Stimulated activated naive B cell treated with anti-CD40 and anti-IgM and Interleukin-4, amounts not matched to agents 10 μg/mL and 1 μg/mL and 100 μg/mL, for 72 hours (primary cell): ENCODE data around the gene CDH24.
A peak's percentile ranks its signal among the peaks of the same experiment; 100 is the strongest.

ENCODE experiments used
- ATAC-seq, 2 donors: fragments of 150-1000 bp; cut with Tn5 transposase; replicated peaks; 2 replicates each; pipeline ENCODE4 v1.10.0; 2021; ENCODE audit warnings: moderate library complexity in 1 of 2
- DNase-seq: peaks from one replicate; pipeline ENCODE4 v3.0.0; 2021
- H3K27ac Mint-ChIP-seq: one replicate; pipeline ENCODE4 v1.8.0; 2022; ENCODE audit warnings: mild to moderate bottlenecking, mixed read lengths
- H3K27me3 Mint-ChIP-seq, 2 donors: one replicate each; pipeline ENCODE4 v1.8.0; 2022; ENCODE audit warnings: mixed read lengths in 2 of 2
- H3K36me3 Mint-ChIP-seq, 2 donors: one replicate each; pipeline ENCODE4 v1.8.0; 2022; ENCODE audit warnings: mixed read lengths in 2 of 2, mild to moderate bottlenecking in 1 of 2
- H3K4me1 Mint-ChIP-seq, 2 donors: one replicate each; pipeline ENCODE4 v1.8.0; 2022; ENCODE audit warnings: mixed read lengths in 2 of 2, mild to moderate bottlenecking in 1 of 2
- H3K4me3 Mint-ChIP-seq, 2 donors: one replicate each; pipeline ENCODE4 v1.8.0; 2022; ENCODE audit warnings: mild to moderate bottlenecking in 2 of 2, mixed read lengths in 2 of 2, moderate library complexity in 1 of 2
- H3K9me3 Mint-ChIP-seq, 2 donors: one replicate each; pipeline ENCODE4 v1.8.0; 2022; ENCODE audit warnings: mixed read lengths in 2 of 2, mild to moderate bottlenecking in 1 of 2

Gene CDH24

DNA sequence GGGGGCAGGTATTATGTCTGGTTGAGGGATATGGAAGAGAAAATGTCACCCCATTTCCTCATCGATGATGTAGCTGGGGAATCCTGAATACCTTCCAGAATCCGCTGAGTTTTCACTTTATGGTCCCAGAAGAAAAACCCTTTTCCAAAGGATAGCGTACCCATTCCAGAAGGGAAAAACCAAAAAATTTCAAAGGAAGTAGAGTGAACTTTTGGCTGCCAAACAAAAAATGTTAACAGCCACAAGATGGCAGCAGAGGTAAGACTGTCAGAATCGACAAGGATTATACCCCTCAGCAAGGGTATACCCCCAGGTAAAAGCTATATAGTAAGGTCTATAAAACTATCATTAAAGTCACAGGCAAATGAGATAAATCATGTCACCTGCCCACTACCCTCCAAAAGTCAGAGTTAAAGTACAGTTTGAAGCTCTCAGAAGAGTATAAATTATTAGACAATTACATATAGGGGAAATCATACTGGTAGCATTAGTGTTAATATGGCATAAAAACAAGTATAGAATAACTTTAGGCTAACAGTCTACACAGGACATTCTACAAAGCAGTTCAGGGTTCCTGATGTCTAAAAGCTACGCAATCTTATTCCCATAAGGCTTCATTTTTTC, 19.6 kb upstream of the CDH24 start:
- Mint-ChIP-seq H3K9me3 (no peaks in the 10 kb centered on the region), H3K36me3 (peaks cover 28 to 52% of the 10 kb centered on the region in 2 donors), H3K4me1 (peaks cover 19 to 21% of the 10 kb centered on the region in 2 donors), H3K4me3 (no peak overlapping the region), H3K27me3 (no peaks in the 10 kb centered on the region), H3K27ac (no peak overlapping the region)
- ATAC-seq = peak; percentile 54 to 60
- no peak for DNase-seq

- no peak overlapping the region for H3K4me3 Mint-ChIP-seq
- H3K27me3 Mint-ChIP-seq = no peaks in the 10 kb centered on the region
- peaks cover 23 to 50% of the 10 kb centered on the region in 2 donors for H3K36me3 Mint-ChIP-seq
- ATAC-seq = no peak
- H3K4me1 Mint-ChIP-seq = peaks cover 26 to 32% of the 10 kb centered on the region in 2 donors
- no peak overlapping the region for H3K27ac Mint-ChIP-seq
- no peak for DNase-seq
- H3K9me3 Mint-ChIP-seq = no peaks in the 10 kb centered on the region
These were observed 17.6 kb upstream of the CDH24 start for GRCh38 chr14:23074906-23075305.

DNA sequence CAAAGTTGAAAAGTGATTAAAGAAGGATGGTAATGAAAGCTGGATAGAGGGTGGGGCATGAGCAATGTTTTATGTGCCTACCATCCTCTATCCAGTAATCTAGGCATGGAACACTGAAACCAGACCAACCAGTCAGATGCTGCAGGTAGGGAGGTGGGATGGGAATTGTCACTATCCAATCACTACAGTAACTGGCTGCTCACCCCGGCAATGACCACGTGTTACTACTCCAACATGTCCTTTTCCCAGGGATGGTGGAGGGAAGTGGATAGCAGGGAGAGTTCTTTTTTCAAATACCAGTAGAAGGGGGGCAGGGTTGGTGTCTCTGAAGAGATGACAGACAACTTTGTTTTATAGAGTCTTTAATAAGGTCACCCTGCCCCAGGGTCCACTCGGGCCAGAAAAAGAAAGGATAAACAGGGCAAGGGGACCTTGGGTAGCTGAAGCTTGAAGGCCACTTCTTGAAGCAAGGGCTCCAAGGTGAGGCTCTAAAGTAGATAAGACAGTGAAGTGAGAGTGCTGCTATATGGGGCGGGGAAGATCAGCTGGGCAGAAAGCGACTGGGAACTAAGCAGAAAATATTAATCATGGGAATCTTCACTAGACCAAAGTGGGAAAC, 14.7 kb upstream of the CDH24 start:
- no peaks in the 10 kb centered on the region for H3K9me3 Mint-ChIP-seq
- no peak for ATAC-seq
- H3K4me1 Mint-ChIP-seq = peaks cover 31 to 35% of the 10 kb centered on the region in 2 donors
- peaks cover 18 to 43% of the 10 kb centered on the region in 2 donors for H3K36me3 Mint-ChIP-seq
- peak overlapping the region; percentile 88 to 95 for H3K4me3 Mint-ChIP-seq
- H3K27ac Mint-ChIP-seq = peak overlapping the region; percentile 84
- H3K27me3 Mint-ChIP-seq = no peaks in the 10 kb centered on the region
- DNase-seq = no peak

DNA sequence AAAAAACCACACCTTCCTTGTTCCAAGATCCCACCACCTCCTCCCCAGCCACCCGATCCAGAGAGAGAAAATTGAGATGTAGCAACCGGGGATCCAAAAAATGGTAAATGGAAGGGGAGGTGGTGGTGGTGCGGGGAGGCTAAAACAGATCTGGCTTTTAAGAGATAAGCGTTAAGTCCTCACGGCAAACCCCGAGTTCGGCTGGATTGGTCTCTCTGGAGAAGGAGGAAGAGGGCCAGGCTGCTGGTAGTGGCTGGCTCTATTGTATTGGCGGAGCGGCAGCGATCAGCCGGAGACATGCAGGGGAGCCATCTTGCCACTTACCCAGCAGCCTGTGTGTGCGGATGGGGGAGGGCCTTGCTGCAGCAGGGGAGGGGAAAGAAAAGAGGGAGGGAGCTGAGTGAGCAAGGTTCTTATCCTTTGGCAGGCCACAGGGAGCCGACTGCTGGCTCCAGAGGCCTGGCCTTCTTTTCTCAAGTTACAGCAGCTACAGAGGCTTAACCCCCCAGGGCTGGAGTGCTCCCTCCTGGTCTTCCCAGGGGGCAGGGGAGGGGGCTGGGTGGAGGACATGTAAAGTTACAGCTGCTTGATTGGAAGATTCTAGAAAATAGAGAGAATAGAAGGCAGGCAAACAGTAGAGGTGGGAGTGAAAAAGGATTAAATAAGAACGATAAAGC, 14.1 kb upstream of the CDH24 start:
- Mint-ChIP-seq H3K4me3 (peak overlapping the region; percentile 88 to 95), H3K36me3 (peaks cover 23 to 49% of the 10 kb centered on the region in 2 donors), H3K27me3 (no peaks in the 10 kb centered on the region), H3K9me3 (no peaks in the 10 kb centered on the region), H3K4me1 (peaks cover 31 to 35% of the 10 kb centered on the region in 2 donors), H3K27ac (peak overlapping the region; percentile 84)
- ATAC-seq (peak; percentile 93 to 95), DNase-seq (peak; percentile 65)

DNA sequence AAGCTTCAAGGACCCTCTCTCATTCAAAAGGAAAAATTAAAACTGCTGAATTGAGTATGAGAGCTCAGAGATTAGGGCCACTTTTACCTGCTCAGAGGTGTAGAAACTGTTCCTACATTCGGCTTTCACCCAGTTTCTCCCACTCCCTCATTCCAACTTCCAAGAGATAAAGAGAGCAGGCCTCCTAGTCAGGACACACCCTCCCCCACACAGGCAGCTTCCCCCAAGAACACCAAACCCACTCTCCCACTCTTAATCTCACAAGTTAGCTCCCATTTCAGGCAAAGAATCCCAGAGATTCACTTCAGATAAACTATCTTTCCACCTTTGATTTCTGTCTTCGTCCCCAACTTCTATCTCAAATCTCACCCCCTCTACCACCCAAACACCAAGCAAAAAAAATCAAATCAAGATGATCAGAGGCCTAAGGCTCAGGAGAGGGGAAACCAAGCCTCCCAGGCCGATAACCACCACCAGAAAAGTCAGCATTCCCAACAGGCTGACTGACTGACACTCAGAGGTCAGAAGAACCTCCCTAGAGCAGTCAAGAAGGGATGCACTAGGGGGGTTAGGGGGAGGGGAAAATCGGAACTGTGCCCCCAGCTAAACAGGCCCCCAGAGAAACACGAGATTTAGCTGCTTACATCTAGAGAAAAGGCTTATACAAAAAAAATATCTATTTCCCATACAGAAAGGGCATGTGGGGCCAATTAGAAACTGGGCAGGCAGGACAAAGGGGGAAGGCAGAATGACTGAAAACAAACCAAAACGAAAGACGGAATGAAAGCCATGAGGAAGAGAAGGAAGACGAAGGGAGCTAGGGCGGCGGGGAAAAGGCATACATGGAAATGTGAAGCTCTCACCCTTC, 13.2 kb upstream of the CDH24 start:
- no peaks in the 10 kb centered on the region for H3K27me3 Mint-ChIP-seq
- no peak for DNase-seq
- peak overlapping the region; percentile 88 to 95 for H3K4me3 Mint-ChIP-seq
- peak overlapping the region; percentile 84 for H3K27ac Mint-ChIP-seq
- no peaks in the 10 kb centered on the region for H3K9me3 Mint-ChIP-seq
- no peak for ATAC-seq
- H3K4me1 Mint-ChIP-seq = peaks cover 34 to 35% of the 10 kb centered on the region in 2 donors
- H3K36me3 Mint-ChIP-seq = peaks cover 28 to 54% of the 10 kb centered on the region in 2 donors

DNA sequence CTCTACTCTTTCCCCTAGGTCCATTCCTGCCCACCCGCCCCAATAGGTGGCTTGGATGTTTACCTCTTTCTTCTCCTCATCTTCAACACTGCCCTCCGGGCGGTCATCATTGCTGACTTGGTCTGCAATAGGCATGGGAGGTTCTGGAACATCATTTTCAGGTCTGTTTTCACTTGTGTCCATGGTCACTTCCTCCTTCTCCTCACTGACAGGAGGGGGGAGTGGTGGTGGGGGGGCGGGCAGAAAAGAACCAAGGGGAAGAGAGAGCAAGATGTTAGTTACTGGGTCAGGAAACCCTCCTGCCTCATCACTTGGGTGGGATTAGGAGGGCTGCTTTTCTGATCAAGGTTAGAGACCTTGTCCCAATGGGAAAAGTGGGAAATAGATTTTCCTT, 12.1 kb upstream of the CDH24 start:
- Mint-ChIP-seq H3K9me3 (no peaks in the 10 kb centered on the region), H3K4me1 (peaks cover 32 to 35% of the 10 kb centered on the region in 2 donors), H3K27me3 (no peaks in the 10 kb centered on the region), H3K4me3 (peak overlapping the region in 1 of 2 donors; percentile 12), H3K27ac (no peak overlapping the region), H3K36me3 (peaks cover 30 to 50% of the 10 kb centered on the region in 2 donors)
- ATAC-seq (peak in 1 of 2 donors; percentile 1), DNase-seq (no peak)

DNA sequence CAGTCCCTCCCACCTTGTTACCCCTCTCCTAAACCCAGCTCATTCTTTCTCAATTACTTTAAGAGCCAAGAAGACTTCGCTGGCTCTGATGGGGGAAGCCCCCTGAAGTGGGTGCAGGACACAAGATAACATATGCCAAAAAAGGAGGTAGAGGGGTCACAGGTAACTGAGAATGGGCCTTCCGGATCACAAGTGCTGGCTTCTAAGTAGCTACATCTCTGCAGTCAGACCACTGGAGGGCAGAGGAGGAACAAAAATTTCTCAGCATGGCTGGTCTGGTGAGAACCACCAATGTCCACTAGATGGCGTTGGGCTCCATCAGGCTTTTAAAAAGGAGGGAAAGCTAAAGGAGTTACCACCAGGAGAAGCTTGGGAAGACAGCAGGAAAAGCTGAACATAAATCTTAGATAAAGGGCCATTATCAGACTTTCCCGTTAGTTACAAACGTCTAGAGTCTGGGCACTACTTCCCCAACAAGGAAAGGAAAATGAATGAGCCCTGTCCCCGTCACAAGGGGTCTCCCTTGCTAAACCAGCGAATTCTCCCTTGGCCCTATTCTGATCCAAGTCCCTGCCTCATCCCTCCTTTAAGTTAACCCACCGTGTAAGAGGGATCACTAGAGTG, 11.6 kb upstream of the CDH24 start:
- Mint-ChIP-seq H3K4me1 (peaks cover 32 to 35% of the 10 kb centered on the region in 2 donors), H3K9me3 (no peaks in the 10 kb centered on the region), H3K4me3 (peak overlapping the region; percentile 41 to 66), H3K36me3 (peaks cover 35 to 52% of the 10 kb centered on the region in 2 donors), H3K27me3 (no peaks in the 10 kb centered on the region), H3K27ac (peak overlapping the region; percentile 62)
- ATAC-seq (peak; percentile 86 to 87), DNase-seq (peak; percentile 67)

DNA sequence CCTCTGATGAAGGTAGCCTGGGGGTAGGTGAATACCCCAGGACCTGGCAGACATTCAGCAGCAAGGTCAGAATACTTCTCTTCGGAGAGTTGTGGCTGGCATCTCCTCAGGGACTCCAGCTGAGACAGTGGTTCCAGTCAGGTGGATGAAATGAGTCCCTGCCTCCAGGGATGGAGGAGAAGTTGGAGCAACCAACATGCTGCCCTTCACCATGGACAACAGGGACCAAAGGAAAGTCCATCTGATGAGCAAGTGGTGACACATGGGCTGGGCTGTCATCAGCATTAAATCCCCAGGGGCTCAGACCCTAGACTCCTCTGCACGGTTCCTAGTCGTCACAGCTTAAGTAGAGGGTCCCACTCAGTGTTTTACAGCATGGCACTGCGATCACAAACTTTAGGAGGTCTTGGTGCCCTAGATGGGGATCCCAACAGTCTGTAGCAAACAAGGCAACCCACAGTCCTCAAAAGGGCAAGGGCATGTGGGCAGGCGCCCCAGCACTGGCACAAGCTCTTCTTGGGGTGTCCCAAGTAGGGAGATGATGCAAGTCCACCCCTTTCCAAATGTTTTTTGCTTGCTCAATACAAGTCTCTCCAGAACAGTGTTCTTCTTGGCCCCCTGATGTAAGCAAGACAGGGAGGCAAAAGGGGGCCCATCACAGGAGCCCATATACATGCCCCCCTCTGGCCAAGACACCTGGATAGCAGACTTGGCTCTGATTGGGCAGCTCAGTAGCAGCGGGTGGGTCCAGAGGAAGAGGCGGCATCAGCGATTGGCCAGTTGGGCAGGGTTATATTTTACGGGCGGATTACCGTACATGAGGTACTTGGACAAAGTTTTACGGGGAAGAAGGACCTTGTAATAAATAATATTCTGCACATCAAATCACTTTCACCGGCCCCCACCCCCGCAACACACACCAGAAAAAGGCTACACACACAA, 10.8 kb upstream of the CDH24 start:
- peak overlapping the region; percentile 62 for H3K27ac Mint-ChIP-seq

DNA sequence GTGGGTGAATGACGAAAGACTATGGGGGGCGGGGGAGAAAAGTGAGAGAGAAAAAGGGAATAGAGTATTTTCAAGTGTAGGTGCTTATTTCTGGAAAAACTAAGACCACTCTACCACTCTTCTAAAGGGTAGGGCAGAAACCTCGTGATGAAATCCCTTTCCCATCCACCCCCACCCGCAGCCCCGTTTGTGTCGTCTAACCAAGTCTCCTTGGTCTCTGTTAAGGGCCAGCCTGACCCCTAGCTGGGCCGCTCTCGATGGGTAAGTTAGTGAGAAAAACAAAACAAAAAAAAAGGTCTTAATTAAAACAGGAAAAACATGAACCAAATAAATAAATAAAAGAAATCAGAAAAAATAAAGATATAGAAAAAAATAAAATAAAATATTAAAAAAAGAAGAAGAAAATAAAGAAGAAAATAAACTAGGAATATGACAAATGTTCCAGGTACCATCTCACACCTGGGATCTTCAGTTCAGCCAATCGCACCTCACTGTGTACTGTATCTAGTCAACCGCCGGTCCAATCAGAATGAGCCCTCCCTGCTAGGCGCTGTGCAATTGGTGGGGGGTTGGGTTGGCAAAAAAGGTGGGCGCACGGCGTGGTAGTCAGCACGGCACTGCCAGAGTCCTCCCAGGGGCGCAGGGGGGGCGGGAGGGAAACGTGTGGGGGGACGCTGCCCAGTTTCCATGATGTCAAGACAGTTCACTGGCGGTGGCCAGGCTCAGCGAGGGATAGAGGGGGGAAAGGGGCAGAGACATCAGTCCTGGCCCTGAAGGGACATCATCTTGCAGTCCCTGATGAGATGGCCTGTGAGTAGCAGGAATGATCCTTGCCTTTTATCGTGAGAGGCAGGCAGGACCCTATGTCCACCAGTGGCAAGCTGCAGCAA, 9.8 kb upstream of the CDH24 start:
- H3K9me3 Mint-ChIP-seq = no peaks in the 10 kb centered on the region
- no peak overlapping the region for H3K27ac Mint-ChIP-seq
- H3K36me3 Mint-ChIP-seq = peaks cover 38 to 58% of the 10 kb centered on the region in 2 donors
- no peaks in the 10 kb centered on the region for H3K27me3 Mint-ChIP-seq
- ATAC-seq (no peak), DNase-seq (no peak)
- H3K4me3 Mint-ChIP-seq = no peak overlapping the region
- peaks cover 29 to 31% of the 10 kb centered on the region in 2 donors for H3K4me1 Mint-ChIP-seq

More for the DNA sequence above, 10.8 kb upstream of the CDH24 start:
- Mint-ChIP-seq H3K36me3 (peaks cover 40 to 58% of the 10 kb centered on the region in 2 donors), H3K9me3 (no peaks in the 10 kb centered on the region), H3K4me1 (peaks cover 32 to 35% of the 10 kb centered on the region in 2 donors), H3K27me3 (no peaks in the 10 kb centered on the region), H3K4me3 (peak overlapping the region; percentile 41 to 66)
- no peak for ATAC-seq
- DNase-seq = no peak

DNA sequence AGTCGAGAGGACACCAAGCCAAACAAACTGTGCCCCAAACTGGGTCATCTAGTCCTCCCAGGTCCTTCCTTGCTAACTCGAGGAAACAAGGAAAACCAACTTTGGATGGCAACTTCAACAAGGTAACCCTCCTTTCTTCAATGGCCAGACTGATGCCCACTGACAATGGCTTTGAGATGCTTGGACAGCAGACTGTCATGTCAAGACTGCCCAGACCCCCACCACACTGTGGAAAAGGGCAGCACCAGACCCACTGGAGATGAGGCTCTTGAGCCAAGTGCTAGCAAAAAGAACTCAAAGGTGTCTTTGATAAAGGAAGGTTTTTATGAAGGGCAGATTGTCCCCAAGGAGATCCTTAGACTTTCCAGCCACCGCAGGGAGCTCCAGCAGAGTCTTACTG, 9.0 kb upstream of the CDH24 start:
- Mint-ChIP-seq H3K4me1 (peaks cover 22 to 24% of the 10 kb centered on the region in 2 donors), H3K9me3 (no peaks in the 10 kb centered on the region), H3K27me3 (no peaks in the 10 kb centered on the region), H3K4me3 (no peak overlapping the region), H3K27ac (no peak overlapping the region), H3K36me3 (peaks cover 35 to 55% of the 10 kb centered on the region in 2 donors)
- DNase-seq = no peak
- no peak for ATAC-seq

DNA sequence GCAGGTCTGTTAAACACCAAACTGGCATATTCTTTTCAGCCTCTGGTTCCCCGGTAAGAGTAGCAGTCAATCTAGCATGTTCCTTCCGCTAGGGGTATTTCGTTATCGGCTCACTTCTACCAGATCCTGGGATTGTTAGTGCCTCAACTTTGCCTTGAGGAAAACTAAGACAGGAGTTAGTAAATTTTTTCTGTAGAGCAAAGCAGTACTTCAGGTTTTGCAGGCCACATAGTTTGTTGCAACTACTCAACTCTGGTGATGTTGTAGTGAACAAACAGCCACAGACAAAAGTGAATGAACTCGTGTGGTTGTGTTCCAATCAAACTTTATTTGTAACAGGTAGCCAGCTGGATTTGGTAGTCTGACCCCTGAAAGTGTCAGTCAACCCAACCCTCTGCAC, 6.3 kb upstream of the CDH24 start:
- peak overlapping the region; percentile 51 for H3K27ac Mint-ChIP-seq
- no peak overlapping the region for H3K4me3 Mint-ChIP-seq
- no peaks in the 10 kb centered on the region for H3K27me3 Mint-ChIP-seq
- peaks cover 13% of the 10 kb centered on the region in 2 donors for H3K4me1 Mint-ChIP-seq
- no peak for DNase-seq
- no peaks in the 10 kb centered on the region for H3K9me3 Mint-ChIP-seq
- ATAC-seq = no peak
- H3K36me3 Mint-ChIP-seq = peaks cover 45 to 56% of the 10 kb centered on the region in 2 donors

GRCh38 chr14:23062002-23062401, 4.7 kb upstream of the CDH24 start:
- Mint-ChIP-seq H3K36me3 (peaks cover 49 to 59% of the 10 kb centered on the region in 2 donors), H3K27me3 (no peaks in the 10 kb centered on the region), H3K27ac (no peak overlapping the region), H3K4me3 (no peak overlapping the region), H3K4me1 (peaks cover 14 to 18% of the 10 kb centered on the region in 2 donors), H3K9me3 (no peaks in the 10 kb centered on the region)
- DNase-seq (no peak), ATAC-seq (no peak)
